ENCODE measurements around the gene NOL9.

NOL9 gene

GRCh38 chr1:6588893-6589520 is 34.7 kb upstream of the NOL9 start:
- no peak for DNase-seq

GRCh38 chr1:6588128-6588892 is 34.0 kb upstream of the NOL9 start:
- DNase-seq = no peak

- DNase-seq = no peak
These were observed 33.1 kb upstream of the NOL9 start for GRCh38 chr1:6587261-6588005.

- no peak for DNase-seq
These were observed 32.1 kb upstream of the NOL9 start for GRCh38 chr1:6586404-6586816.

- no peak for DNase-seq
These were observed 31.5 kb upstream of the NOL9 start for GRCh38 chr1:6585841-6586240.

GRCh38 chr1:6585081-6585722 is 30.9 kb upstream of the NOL9 start:
- no peak for DNase-seq

GRCh38 chr1:6584126-6585080 is 30.1 kb upstream of the NOL9 start:
- DNase-seq = no peak

- no peak for DNase-seq
These were observed 28.1 kb upstream of the NOL9 start for GRCh38 chr1:6582370-6582769.

GRCh38 chr1:6581561-6582305 is 27.4 kb upstream of the NOL9 start:
- DNase-seq = no peak

GRCh38 chr1:6580593-6581409 is 26.5 kb upstream of the NOL9 start:
- DNase-seq = no peak

GRCh38 chr1:6580119-6580592 is 25.8 kb upstream of the NOL9 start:
- no peak for DNase-seq

GRCh38 chr1:6579374-6580118 is 25.2 kb upstream of the NOL9 start, which contains the start of gene ZBTB48:
ZBTB48 (plus strand) TSS chr1:6579994; CDS start chr1:6580610, 616 bp downstream.
- peak; percentile 87 for DNase-seq

GRCh38 chr1:6578624-6579373 is 24.5 kb upstream of the NOL9 start:
- DNase-seq = no peak

- no peak for DNase-seq
These were observed 23.7 kb upstream of the NOL9 start for GRCh38 chr1:6577831-6578525.

GRCh38 chr1:6574818-6575217 is 20.5 kb upstream of the NOL9 start:
- no peak for DNase-seq

- DNase-seq = no peak
These were observed 19.8 kb upstream of the NOL9 start for GRCh38 chr1:6574025-6574620.

- no peak for DNase-seq
These were observed 18.5 kb upstream of the NOL9 start for GRCh38 chr1:6572653-6573383.

Measured in GOT3 (cell line).